Skin of body (tissue), 2 donors: ENCODE results near the gene PRKCSH. TPM values are rescaled to one million over a fixed set of nuclear protein-coding genes. Genes with fewer than 3 reads are reported as not detected.
A peak's percentile ranks its signal among the peaks of the same experiment; 100 is the strongest.
"Not testable (repeated sequence)": the region's sequence is repeated elsewhere in the genome, so short reads cannot be mapped to it uniquely, and the experiment has no call there.

Experiments
- DNase-seq: peaks from one replicate; lab custom pipeline; 2025; lab: John Stamatoyannopoulos, UW
- total RNA-seq: library from RNA; depleted of rRNA; stranded (reverse); fragments of >200 nt; gene quantifications from one replicate; pipeline ENCODE4 v1.2.3, GENCODE V29; 2014

PRKCSH gene
- 62.4 TPM for total RNA-seq

GRCh38 chr19:11435057-11435832 lies at the start of gene PRKCSH, which contains the start of gene ODAD3:
Gene PRKCSH (plus strand): TSS chr19:11435635. CDS start chr19:11436118, 483 bp downstream.
Gene ODAD3 (minus strand): TSS chr19:11435121. CDS start chr19:11435016, 105 bp downstream.
- DNase-seq, result peak; percentile 100

- no peak for DNase-seq
These were observed 48.0 kb upstream of the PRKCSH start for GRCh38 chr19:11387162-11388034.

GRCh38 chr19:11390359-11390758 lies 45.1 kb upstream of the PRKCSH start:
- no peak for DNase-seq

GRCh38 chr19:11390933-11391680 lies 44.3 kb upstream of the PRKCSH start:
- DNase-seq, result no peak

DNA sequence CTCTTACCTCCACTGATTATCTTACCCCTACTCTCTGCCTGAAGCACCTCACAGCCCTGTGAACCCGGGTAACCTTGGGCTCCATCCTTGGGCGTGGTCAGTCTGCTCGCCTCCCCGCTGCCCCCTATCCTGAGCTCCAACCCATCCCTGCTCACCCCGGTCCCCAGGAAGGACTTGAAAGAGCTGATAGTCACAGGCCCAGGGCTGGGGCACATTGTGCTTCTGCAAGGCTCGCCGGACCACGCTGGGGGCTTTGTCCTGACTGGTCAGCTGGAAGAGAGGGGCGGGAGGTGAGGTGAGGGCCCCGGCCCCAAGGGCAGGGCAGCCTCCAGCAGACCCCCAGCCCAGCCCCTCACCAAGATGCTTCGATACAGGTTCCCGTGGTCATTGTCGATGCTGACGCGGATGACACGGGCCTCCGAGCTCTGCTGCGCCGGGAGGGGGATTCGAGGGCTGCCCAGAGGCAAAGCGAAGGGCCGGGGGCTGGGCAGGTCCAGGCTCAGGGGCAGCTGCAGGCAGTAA lies 38.3 kb upstream of the PRKCSH start:
- DNase-seq, result no peak

DNA sequence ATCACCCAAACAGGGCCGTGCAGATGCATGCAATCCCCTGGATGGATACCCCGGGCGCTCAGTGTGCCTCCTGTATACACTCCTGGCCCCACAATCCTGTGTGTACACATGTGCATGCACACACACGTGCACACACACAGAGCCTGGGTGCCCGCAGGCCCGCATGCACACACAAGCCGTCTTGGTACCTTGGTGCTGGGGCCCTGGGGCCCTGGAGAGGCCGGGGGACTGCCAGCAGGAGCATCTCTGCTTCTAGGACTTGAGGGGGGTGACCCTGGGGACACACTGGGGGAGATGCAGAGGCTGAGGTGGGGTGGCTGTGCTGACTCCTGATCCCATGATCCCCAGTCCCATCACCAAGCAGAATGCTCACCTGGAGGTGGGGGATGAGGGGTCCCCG lies 35.8 kb upstream of the PRKCSH start:
- no peak for DNase-seq

DNA sequence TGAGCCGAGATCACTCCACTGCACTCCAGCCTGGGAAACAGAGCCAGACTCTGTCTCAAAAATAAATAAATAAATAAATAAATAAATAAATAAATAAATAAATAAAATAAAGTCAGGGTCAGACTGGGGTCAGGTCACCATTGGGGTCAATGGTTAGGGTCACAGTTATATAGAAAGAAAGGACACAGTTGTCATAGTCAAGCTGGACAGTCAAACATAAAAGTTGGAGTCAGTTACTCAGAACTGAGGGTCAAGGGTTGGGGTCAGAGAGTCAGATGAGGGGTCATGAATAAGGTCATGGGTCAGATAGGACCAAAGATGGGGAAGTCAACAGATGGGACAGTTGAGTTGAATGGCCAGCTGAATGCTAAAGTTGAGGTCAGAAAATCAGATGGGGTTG lies 34.6 kb upstream of the PRKCSH start:
- no peak for DNase-seq

GRCh38 chr19:11401808-11402543 lies 33.5 kb upstream of the PRKCSH start:
- DNase-seq, result no peak

DNA sequence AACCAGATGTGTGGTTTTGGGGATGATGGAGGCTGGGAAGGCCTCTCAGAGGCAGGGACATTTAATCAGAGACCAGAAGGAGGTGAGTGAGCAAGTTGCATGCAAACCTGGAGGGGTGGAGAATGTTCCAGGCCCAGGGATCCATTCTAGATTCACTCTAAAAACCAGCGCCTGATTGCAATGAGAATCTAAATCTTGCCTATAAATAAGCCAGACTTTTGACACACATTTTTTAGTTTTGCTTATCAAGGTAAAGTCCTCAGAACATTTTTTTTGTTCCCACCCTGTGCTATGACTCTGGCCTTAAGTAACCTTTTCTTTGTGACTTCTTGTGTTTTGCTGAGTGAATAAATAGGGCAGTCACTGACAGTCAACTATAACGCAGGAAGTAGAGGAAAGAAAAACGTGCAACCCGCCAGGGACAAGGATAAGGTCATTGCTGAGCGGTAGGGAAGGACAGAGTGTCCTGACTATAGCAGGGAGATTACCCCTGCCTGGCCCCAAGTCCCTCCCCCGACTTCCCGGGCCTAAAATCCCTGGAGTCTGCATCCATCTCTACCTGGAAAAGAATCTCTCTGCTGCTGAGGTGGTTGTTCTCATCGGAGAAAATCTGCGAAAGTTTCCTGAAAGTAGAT lies 30.7 kb upstream of the PRKCSH start:
- no peak for DNase-seq

- DNase-seq, result no peak
These were observed 29.4 kb upstream of the PRKCSH start for GRCh38 chr19:11405846-11406643.

DNA sequence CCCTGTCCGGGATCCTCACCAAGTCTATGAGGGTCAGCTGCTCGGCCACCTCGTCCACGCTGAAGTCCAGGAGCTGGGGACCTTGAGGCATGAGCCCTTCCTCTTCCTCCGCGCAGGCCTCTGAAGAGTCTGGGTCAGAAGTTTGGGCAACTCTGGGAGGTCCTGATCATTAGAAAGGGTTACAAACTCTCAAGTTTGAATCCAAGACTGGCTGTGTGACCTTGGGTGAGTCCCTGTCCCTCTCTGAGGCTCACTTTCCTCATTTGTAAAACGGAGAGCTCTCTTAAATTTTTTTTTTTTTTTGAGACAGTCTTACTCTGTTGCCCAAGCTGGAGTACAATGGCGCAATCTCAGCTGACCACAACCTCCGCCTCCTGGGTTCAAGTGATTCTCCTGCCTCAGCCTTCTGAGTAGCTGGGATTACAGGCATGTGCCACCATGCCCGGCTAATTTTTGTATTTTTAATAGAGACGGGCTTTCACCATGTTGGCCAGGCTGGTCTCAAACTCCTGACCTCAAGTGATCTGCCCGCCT lies 28.7 kb upstream of the PRKCSH start:
- DNase-seq, result not testable (repeated sequence)

- DNase-seq, result no peak
These were observed 26.8 kb upstream of the PRKCSH start for GRCh38 chr19:11408591-11408990.

GRCh38 chr19:11410682-11411081 lies 24.8 kb upstream of the PRKCSH start:
- DNase-seq, result no peak

DNA sequence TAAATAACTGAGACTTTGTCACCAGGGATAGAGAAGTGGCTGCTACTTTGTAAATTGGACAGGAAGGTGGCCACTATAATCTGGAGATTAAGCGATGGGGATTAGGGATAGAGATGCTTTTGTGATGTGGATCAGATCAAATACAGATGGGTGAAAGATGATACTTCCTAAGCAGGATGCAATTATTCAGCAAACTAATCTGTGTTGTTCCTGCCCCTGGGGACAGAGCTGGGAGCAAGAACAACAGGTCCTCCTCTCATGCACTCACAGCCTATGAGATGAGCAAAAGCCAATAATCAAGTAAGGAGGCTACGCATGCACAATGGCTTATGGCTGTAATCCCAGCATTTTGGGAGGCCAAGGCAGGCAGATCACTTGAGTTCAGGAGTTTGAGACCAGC lies 20.9 kb upstream of the PRKCSH start:
- DNase-seq, result no peak

DNA sequence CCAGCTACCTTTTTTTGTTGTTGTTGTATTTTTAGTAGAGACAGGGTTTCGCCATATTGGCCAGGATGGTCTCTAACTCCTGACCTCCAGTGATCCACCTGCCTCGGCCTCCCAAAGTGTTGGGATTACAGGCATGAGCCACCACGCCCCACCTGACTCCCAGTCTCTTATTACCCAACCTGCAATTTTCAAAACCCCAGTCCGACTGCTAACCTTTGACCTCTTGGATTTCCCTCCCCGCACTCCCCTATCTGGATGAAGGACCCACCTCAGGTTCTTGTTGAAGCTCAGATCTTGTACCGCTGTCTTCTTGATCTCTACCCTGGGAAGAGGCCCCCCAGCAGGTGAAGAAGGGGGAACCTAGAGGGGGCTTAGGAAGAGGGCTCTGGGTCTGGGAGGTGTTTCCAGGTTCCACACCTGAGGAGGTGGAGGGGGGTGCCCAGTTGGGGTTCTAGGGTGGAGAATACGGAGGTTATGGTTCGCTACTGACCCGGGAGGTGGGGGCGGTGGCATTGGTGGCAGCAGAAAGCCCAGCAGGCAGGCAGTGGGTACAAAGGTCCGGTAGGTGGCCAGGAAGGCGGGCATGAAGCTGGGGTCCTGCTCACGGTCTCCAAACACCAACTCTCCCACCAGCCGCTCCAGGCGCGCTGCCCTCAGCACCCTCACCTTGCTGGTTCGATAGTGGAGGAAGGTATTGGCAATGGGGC lies 18.9 kb upstream of the PRKCSH start:
- no peak for DNase-seq

DNA sequence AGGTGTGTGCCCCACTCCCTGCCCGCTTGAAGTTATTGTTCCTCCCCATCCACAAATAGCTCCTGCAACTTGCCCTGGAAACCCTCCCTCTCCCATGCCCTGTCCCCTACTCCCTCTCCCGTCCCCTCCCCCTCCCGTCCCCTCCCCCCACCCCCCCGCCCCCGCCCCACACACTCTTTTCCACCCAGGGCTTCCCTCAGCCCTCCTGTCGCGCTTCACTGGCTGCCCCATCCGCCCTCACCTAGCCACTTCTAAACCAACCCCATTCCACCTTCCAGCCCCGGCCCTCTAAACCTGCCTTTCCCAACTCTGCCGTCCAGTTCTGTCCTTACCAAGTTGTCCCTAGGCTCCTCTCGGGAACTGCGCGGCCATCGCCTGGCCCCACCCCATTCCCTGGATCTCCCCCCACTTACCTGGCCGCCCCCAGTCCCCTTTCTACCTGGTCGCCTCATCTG lies 17.3 kb upstream of the PRKCSH start:
- no peak for DNase-seq

DNA sequence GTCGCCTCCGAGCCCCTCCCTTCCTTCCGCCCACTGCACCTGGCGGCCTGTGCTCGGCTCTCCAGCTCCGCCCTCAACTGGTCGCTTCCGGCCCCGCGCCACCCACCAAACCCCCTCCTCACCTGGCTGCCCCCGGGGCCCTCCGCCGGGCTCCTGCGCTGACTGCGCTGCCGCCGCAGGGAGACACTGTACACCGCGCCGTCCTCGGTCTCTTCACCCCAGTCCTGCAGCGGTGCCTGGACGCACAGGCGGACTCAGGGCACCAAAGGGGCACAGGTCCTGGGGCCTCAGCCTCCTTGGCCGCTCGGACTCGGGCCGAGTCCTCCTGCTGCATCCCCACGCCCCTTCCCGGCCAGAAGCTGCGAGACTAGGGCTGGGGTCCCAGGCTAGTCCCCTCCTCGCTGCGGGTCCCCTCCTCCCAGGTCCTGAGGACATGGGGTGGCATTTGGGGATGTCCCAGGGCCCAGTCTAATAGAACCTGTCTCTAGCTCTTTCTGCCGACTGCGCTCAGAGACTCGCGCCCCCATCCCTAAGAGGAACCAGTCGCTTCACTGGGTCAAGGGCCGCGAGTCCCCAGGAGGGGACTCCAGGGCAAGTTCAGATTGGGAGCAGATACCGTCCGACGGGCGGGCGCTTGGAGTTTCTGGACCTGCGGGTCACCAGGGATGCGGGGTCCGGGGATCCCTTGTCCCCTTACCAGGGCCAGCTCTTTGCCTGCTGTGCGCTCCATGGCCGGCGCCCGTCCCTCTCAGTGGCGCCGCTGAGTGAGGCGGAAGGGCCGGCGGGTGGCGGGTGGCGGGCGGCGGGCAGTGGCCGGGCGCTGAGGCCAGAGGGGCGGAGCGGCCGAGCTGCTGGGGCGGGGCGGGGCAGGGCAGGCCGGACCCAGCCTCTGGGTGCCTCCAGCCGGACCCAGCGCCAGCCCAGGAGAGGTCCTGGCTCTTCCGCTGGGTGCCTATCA lies 16.6 kb upstream of the PRKCSH start, which contains the start of gene RGL3:
Gene RGL3, minus strand, starts transcription at position 766 of the 958 bp plus-strand sequence. Its CDS starts 36 bp downstream, at position 730.
- no peak for DNase-seq
